Activated CD4-positive, alpha-beta T cell treated with anti-CD3 and anti-CD28 coated beads, Interleukin-2, amount 50 U/mL, for 24 hours (primary cell): ENCODE data around the gene PLAU.

Experiments used
- DNase-seq, 2 donors: peaks; one replicate each; pipeline ENCODE4 v3.0.0-alpha.2; 2020; ENCODE audit warnings: low read depth in 1 of 2, low spot score in 1 of 2

The PLAU gene

DNA sequence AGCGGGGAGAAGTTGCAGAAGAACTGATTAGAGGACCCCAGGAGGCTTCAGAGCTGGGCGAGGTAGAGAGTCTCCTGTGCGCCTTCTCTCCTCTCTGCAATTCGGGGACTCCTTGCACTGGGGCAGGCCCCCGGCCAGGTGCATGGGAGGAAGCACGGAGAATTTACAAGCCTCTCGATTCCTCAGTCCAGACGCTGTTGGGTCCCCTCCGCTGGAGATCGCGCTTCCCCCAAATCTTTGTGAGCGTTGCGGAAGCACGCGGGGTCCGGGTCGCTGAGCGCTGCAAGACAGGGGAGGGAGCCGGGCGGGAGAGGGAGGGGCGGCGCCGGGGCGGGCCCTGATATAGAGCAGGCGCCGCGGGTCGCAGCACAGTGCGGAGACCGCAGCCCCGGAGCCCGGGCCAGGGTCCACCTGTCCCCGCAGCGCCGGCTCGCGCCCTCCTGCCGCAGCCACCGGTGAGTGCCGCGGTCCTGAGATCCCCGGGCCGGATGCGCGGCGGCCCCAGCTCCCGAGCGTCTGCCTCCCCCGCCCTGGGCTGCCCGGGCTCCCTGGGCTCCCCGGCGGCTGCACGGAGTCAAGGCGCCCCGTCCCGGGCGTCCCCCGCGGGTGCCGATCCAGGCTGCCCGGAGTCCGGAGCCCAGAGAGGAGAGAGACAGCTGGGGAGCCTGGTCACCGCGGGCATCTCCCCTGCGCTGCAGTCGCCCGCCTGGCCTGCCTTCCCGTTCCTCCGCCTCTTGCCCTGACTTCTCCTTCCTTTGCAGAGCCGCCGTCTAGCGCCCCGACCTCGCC lies at the start of gene PLAU:
Gene PLAU (plus strand): TSS at position 369 of the 789 bp plus-strand sequence. CDS start 424 bp downstream, outside the sequence.
- DNase-seq: no peak

DNA sequence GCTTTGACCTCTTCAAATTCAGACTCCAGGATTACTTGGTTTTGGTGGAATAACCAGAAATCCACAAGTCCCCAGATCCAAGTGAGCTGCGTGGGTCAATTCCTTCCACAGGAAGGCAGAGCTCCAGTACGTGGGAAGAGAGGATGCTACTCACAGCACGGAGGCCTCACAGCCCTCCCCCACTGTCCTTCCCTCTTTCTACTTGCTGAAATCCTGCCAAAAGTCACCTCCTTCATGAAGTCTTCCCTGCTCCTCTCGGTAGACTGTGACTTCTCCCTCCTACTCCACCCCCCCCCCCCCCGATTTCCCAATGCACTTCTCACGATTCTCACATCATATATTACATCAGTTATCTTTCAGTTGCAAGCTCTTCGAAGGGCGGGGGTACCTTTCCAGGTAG lies 48.9 kb upstream of the PLAU start:
- DNase-seq: no peak

- DNase-seq: no peak
Measured at GRCh38 chr10:73863039-73863817, 47.7 kb upstream of the PLAU start.

GRCh38 chr10:73864229-73864628 lies 46.7 kb upstream of the PLAU start:
- DNase-seq: no peak

DNA sequence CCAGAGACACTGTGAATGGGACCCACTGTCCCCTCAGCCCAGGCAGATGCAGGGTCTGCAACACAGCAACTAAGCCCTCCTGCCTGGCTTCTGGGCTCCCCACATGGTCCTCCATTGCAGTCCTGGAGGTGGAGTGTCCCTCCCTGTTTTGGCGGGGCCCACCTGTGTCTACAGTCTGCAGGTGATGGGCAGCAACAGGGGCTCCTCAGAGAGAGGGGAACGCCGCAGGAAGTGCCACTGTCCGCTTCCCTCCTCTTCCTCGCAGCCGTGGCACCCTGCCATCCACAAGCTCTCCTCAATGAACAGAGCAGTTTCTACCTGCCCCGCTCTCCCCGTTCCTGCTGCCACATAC lies 45.8 kb upstream of the PLAU start:
- no peak for DNase-seq

GRCh38 chr10:73865459-73866442 lies 45.2 kb upstream of the PLAU start:
- DNase-seq: peak in 1 of 2 donors; percentile 30

DNA sequence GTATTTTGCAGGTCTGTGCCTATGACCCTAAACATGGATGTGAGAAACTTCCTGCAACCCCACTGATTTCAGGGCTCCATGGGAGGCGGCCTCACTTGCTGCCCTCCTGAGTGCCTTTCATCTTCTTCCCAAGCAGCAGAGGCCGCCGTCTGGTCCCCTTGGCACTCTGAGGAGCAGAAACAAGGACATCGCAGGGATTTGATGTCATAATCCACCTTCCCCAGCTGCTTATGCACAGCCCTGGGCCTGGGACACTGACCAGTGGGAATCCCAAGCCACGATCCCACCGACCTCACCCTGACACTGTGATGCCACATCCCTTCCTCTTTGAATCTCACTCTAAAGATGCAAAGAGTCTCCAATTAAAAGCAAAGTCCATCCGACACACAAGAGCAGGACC lies 44.3 kb upstream of the PLAU start:
- no peak for DNase-seq

GRCh38 chr10:73867126-73867807 lies 43.7 kb upstream of the PLAU start:
- DNase-seq: no peak

DNA sequence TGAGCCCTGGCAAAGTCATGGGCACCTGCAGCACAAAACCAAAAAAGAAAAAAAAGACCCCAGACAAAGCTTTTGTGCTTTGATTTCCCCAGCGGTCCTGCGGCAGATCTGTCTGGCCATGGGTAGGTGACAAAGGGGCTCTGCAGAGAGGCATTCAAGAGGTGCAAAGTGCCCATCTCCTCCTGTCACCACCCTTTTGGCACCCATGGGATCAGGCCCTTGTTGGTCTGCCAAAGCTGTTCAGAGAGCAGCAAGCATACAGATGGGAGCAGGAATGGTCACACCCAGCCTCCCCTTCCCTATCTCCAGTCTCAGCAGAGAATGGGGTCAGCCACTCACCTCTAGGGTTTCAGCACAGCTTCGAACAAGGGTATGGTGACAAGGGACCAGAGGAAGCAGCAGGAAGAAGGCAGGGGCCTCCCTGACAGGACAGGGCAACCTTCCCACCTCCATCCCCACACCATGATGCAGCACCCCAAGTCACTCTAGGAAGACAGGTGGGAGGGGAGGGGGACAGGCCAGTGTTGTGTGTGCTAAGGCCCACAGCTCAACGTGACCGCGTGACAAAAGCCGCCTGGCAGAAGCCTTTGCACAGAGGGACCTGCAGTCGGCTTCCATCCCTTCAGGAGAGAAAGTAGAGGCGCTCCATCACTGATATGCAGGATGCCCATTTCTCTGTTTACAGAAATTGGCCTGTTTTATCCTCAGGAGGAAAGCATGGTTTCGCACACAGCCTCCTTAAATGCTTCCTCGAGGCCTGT lies 42.9 kb upstream of the PLAU start:
- DNase-seq: no peak

DNA sequence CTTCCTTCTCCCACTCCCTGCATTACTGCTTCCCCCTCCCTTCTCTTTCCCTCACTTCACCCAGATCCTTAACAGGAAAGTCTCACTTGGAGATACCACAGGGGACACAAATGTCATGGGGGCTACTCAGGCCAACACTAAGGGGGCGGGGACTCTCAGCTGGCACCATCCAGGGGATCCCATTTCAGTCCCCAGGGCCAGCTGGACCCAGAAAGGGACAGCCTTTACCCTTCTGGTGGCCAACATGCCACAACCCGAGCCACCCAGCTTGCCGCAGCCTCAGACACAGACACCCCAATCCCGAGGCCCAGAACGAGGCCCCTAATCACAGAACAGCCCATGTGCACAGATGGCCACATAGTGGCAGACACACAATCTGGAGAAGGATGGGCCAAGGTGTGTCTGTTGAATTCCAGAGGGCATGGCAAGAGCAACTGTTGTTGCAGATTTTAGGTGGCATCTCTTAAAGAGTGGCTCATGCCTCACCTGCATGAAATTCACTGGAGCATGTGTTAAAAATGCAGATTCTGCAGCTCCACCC lies 42.2 kb upstream of the PLAU start:
- DNase-seq: no peak

- no peak for DNase-seq
Measured at GRCh38 chr10:73871295-73872189, 39.4 kb upstream of the PLAU start.

DNA sequence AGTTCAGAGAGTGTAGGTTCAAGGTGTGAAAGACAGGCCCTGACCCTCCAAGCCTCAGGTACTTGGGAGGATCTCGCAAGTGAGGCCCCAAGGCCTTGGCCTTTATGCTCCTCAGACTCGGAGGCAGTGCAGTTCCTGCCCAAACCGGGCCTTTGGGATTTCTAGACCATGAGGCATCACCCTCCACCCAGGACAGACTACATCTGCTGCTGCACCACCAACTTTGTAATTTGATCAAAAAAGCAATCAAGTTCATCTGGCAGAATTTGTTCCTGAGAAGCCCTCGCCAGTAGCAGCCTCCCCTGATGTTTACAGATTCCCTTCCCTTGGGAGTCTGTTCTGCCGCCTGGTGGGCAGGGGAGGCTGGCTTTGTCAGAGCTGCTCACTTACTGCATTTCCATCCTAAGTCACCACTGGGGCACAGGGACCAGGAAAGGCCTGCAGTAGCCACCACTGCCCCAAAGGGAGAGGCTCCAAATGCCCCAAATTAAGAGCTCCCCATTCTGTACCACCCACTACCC lies 38.7 kb upstream of the PLAU start:
- DNase-seq: no peak

DNA sequence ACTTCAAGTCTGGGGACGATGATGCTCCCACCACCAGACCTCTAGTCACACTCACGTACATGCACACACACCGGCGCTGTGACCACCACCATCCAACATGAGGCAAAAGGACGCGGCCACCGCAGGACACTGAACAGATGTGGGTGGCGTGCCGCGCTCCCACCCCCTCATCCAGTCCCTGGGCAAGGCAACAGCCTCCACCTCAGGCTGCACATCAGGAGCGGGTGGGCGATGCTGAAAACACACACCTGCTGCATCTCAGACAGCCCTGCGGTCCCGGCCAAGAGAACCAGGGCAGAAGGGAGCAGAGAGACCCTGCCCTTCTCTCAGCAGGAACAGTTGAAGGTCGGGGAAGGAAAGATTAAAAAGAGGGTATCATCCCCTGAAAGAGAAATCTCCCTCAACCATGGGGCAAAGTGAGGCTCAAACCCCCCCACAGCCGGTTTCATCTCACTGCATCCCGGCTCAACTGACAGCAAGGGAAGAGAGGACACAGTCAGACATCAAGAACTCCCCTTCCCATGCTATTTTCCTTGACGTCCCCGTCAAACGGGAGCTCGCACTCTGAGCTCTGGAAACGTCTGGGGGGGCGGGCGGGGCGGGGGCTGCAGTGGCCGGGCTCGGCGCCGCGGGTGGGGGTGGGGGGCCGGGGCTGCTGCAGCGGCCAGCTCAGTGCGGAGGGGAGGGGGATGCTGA lies 37.6 kb upstream of the PLAU start:
- no peak for DNase-seq

DNA sequence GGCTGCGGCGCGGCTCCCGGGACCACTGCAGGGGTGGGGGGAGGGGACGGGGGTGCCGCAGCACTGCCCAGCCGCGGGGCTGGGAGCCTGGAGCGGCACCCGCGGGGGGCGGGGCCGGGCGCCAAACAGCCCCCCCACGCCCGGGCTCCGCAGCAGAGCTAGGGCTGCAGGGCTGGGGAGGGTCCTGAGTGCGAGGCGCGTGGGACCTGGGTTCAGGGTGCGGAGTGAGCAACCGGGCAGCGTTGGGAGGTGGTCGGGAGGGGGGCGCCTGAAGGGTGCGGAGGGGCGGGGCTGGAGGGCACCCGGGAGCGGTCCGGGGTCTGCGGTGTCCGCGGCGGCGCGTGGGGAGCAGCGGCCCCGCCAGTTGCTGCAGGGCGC lies 37.1 kb upstream of the PLAU start:
- no peak for DNase-seq

DNA sequence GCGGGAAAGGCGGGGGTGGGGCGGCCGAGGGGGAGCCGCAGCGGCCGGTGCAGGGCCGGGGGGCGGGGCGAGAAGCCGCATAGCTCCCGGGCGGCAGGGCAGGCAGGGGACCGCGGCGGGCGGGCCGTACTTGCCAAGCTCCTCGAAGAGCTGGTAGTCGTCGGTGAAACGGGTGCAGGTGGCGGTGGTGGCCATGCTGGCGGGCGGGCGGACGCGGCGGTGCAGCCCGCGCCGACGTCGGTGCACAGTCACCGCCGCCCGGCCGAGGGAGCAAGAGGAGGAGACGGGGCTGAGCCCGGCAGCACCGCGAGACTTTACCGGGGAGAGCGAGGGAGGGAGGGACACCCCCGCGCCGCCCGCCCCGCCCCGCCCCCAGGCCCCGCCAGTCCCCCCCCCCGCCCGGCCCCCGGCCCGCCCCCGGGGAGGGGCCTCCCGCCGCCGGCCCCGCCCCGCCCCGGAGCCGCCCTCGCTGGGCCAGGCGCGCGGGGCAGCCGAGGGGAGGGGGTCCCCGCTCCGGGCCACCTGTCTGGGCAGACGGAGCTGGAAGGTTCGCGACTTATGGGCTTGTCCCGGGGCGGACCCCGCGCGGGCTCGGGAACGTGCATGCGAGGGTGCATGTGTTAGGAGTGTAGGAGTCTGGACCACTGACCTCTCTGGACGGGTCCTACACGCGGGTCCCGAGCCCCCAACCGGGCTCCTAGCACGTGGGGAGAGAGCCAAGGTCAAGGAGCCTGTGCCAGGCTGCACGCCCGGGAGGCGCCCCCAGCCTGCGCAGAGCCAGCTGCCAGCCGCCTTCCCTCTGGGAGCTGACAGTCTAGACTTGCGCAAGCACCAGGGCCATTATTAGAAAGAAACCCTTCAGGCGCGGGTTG lies 36.4 kb upstream of the PLAU start, which contains the start of gene CAMK2G:
Gene CAMK2G (minus strand): TSS at position 289 of the 872 bp plus-strand sequence. CDS start 94 bp downstream, at position 195.
- DNase-seq: peak; percentile 52 to 62

- DNase-seq: peak in 1 of 2 donors; percentile 35
Measured at GRCh38 chr10:73875139-73875475, 35.8 kb upstream of the PLAU start.

- DNase-seq: no peak
Measured at GRCh38 chr10:73876157-73876556, 34.8 kb upstream of the PLAU start.
